ENCODE measurements around the gene CERS6.
"Not testable (repeated sequence)": the region's sequence is repeated elsewhere in the genome, so short reads cannot be mapped to it uniquely, and the experiment has no call there.

Gene CERS6

GRCh38 chr2:168744844-168745243 lies 288.8 kb downstream of the CERS6 start:
- DNase-seq, result no peak

- no peak for DNase-seq
These were observed 292.4 kb downstream of the CERS6 start for GRCh38 chr2:168748461-168748860.

- DNase-seq, result no peak
These were observed 293.2 kb downstream of the CERS6 start for GRCh38 chr2:168749297-168749696.

- DNase-seq, result no peak
These were observed 295.1 kb downstream of the CERS6 start for GRCh38 chr2:168751104-168751740.

GRCh38 chr2:168752361-168752760 lies 296.3 kb downstream of the CERS6 start:
- no peak for DNase-seq

GRCh38 chr2:168753765-168754329 lies 297.8 kb downstream of the CERS6 start:
- DNase-seq, result no peak

GRCh38 chr2:168757223-168757622 lies 301.2 kb downstream of the CERS6 start:
- no peak for DNase-seq

- DNase-seq, result peak; percentile 22
These were observed 303.1 kb downstream of the CERS6 start for GRCh38 chr2:168758970-168759820.

GRCh38 chr2:168765401-168765800 lies 309.3 kb downstream of the CERS6 start:
- no peak for DNase-seq

- no peak for DNase-seq
These were observed 310.5 kb downstream of the CERS6 start for GRCh38 chr2:168766600-168766999.

GRCh38 chr2:168767258-168767657 lies 311.2 kb downstream of the CERS6 start:
- no peak for DNase-seq

GRCh38 chr2:168768357-168768756 lies 312.3 kb downstream of the CERS6 start:
- not testable (repeated sequence) for DNase-seq

- DNase-seq, result no peak
These were observed 314.7 kb downstream of the CERS6 start for GRCh38 chr2:168770796-168771195.

GRCh38 chr2:168772704-168773103 lies 316.6 kb downstream of the CERS6 start:
- DNase-seq, result no peak

GRCh38 chr2:168773128-168773527 lies 317.1 kb downstream of the CERS6 start:
- no peak for DNase-seq

GRCh38 chr2:168773719-168774521 lies 317.8 kb downstream of the CERS6 start:
- peak; percentile 23 for DNase-seq

- DNase-seq, result no peak
These were observed 319.8 kb downstream of the CERS6 start for GRCh38 chr2:168775837-168776236.

- no peak for DNase-seq
These were observed 324.6 kb downstream of the CERS6 start for GRCh38 chr2:168780669-168781071.

- DNase-seq, result no peak
These were observed 325.2 kb downstream of the CERS6 start for GRCh38 chr2:168781191-168781817.

- no peak for DNase-seq
These were observed 326.2 kb downstream of the CERS6 start for GRCh38 chr2:168782271-168782670.

GRCh38 chr2:168784993-168785392 lies 328.9 kb downstream of the CERS6 start:
- DNase-seq, result no peak

GRCh38 chr2:168787098-168787781 lies 331.2 kb downstream of the CERS6 start:
- no peak for DNase-seq
